ENCODE results near the gene MRPL22.
"Not testable (repeated sequence)": the region's sequence is repeated elsewhere in the genome, so short reads cannot be mapped to it uniquely, and the experiment has no call there.

Gene MRPL22

GRCh38 chr5:154899151-154899816 is 41.6 kb upstream of the MRPL22 start:
- no peak overlapping the region for H3K27ac ChIP-seq
- TF ChIP-seq CTCF (conservative IDR thresholded peaks at IDR 0.05) (no peak), ZFX (IDR thresholded peaks at IDR 0.05) (no peak)

- TF ChIP-seq CTCF (conservative IDR thresholded peaks at IDR 0.05) (no peak), ZFX (IDR thresholded peaks at IDR 0.05) (no peak)
- H3K27ac ChIP-seq = no peak overlapping the region
Measured at GRCh38 chr5:154900066-154900465, 40.8 kb upstream of the MRPL22 start.

GRCh38 chr5:154901276-154901675 is 39.6 kb upstream of the MRPL22 start:
- no peak for TF ChIP-seq CTCF (conservative IDR thresholded peaks at IDR 0.05)
- no peak for TF ChIP-seq ZFX (IDR thresholded peaks at IDR 0.05)
- H3K27ac ChIP-seq = no peak overlapping the region

GRCh38 chr5:154901913-154902312 is 39.0 kb upstream of the MRPL22 start:
- H3K27ac ChIP-seq = no peak overlapping the region
- TF ChIP-seq ZFX (IDR thresholded peaks at IDR 0.05) = no peak
- TF ChIP-seq CTCF (conservative IDR thresholded peaks at IDR 0.05) = no peak

- not testable (repeated sequence) for H3K27ac ChIP-seq
Measured at GRCh38 chr5:154905601-154906000, 35.3 kb upstream of the MRPL22 start.

GRCh38 chr5:154916874-154917273 is 24.0 kb upstream of the MRPL22 start:
- no peak overlapping the region for H3K27ac ChIP-seq
- no peak for TF ChIP-seq CTCF (conservative IDR thresholded peaks at IDR 0.05)
- TF ChIP-seq ZFX (IDR thresholded peaks at IDR 0.05) = no peak

- no peak overlapping the region for H3K27ac ChIP-seq
- TF ChIP-seq ZFX (IDR thresholded peaks at IDR 0.05) (no peak), CTCF (conservative IDR thresholded peaks at IDR 0.05) (no peak)
Measured at GRCh38 chr5:154917757-154918156, 23.1 kb upstream of the MRPL22 start.

Data from C4-2B (cell line).